Epithelial cell of prostate (primary cell): ENCODE measurements around the gene ZNF622.
A peak's percentile ranks its signal among the peaks of the same experiment; 100 is the strongest.

Experiments used
- DNase-seq: peaks from one replicate; pipeline ENCODE4 v3.0.0-alpha.2; 2011; ENCODE audit warnings: low read depth, low spot score
- H3K27ac ChIP-seq: fragments of 450-650 bp; 2 replicates; pipeline ENCODE4 v1.5.1; 2017; ENCODE audit warnings: mild to moderate bottlenecking

The ZNF622 gene, protein sequence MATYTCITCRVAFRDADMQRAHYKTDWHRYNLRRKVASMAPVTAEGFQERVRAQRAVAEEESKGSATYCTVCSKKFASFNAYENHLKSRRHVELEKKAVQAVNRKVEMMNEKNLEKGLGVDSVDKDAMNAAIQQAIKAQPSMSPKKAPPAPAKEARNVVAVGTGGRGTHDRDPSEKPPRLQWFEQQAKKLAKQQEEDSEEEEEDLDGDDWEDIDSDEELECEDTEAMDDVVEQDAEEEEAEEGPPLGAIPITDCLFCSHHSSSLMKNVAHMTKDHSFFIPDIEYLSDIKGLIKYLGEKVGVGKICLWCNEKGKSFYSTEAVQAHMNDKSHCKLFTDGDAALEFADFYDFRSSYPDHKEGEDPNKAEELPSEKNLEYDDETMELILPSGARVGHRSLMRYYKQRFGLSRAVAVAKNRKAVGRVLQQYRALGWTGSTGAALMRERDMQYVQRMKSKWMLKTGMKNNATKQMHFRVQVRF

DNA sequence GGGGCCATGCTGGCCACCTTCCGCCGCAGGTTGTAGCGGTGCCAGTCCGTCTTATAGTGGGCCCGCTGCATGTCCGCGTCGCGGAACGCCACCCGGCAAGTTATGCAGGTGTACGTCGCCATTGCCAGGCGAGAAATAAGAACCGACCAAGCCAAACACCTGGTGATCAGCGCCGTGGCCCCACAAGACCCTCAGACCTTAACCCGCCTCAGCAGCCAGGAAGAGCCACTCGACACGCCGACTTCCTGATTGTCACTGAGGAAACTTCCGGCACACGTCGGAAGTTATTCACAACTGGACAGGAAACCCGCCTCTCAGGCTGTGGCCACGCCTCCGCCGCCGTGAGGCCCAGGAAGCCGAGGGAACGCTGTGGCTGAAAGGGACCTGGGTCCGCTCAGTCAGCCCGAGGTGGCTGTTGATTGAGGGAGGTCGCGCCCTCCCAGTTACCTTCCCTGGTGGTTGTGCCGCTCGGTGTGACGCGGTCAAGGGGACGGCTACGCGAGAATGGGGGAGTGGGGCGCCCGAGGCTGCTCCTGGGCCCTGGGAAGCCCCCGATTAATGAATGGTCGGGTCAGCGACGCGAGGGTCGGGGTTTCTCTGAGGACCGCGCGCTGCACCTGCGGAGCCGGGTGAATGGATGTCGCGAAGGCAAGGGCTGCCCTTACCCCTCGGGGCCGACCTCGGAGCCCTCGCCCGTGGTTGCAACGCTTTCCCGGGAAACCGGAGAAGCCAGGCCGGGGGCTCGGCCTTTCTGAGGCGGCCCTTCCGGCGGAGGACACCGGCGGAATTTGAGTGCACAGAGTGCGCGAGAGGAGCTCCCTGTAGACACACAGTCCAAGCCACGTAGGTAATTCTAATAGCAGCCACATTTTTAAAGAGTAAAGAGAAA is at the start of gene ZNF622:
TSS of gene ZNF622 (minus strand) at position 257 of the 889 bp plus-strand sequence. CDS start at position 122, 135 bp downstream.
- peak within 1 kb of the TSS; percentile 78 for H3K27ac ChIP-seq
- DNase-seq: peak; percentile 61

DNA sequence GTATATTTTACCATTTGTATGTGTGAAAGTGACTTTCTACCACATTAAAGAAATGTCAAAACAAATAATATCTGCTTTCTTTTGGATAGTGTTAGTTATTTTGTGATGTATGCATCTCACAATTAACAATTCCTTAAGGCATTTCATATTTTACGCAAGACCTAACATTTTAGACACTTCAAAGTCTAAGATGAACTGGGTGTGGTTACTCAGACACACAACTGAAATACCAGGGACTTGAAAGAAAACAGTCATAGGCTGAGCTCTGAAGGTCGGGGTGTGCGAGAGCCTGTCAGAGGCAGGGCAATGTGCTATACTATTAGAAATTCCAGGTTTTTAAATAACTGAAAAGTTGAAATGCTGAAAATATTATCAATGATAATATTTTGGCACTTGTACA is 44.5 kb upstream of the ZNF622 start:
- DNase-seq: no peak
- H3K27ac ChIP-seq: no peak overlapping the region

DNA sequence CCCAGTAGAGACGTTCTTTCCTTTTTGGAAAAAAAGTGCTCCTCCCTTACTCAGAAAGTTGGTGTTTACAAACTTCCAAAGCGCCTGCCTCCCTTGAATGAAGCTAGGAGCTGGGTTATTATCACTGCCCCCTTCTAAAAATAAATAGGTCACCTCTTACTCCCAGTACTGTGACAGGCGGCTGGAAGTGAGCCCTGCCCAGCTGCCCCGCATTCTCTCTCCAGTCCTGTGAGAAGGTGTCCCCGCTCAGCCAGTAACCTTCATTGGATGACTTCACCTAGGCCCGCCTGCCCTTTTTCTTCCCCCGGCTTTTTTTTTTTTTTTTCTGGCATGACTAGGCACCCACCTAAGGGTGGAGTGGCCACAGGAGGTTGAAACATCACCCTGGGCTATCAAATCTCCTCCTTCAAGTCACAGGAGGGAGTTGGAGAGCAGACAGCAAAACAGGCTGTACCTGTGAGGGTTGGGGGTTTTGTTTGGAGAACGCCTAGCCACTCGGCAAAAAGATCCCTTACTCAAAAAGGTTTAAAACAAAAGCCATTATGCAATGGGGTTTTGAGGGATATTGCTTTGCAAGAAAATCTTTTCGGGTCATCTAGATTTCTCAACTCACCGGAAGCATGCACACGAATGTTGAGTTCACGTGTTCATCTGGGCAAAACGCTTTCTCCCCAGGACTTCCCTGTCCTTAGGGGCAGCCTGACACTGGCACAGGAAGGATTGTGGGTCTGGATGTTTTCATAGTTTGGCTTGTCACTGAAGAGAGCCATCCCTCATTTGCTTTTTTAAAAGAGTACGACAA is 43.3 kb upstream of the ZNF622 start:
- H3K27ac ChIP-seq: peak overlapping the region; percentile 57
- no peak for DNase-seq

DNA sequence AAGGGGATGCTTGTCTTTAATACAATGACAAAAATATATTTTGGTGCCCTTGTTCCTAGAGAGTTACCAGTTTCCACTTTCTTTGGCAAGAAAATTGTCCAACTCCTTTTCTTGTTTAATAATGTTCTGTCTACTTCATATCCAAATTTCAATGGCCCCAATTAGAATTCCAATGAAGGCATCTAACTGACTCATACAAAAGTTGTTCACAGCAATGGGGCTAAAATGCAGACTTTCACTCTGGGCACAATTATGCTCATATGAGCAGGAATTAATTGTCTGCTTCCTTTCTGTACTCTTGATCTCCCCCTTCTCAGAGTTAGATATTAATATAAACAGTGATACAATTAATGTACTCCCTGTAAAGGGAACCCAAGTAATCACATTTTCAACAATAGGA is 42.1 kb upstream of the ZNF622 start:
- DNase-seq: no peak
- no peak overlapping the region for H3K27ac ChIP-seq

DNA sequence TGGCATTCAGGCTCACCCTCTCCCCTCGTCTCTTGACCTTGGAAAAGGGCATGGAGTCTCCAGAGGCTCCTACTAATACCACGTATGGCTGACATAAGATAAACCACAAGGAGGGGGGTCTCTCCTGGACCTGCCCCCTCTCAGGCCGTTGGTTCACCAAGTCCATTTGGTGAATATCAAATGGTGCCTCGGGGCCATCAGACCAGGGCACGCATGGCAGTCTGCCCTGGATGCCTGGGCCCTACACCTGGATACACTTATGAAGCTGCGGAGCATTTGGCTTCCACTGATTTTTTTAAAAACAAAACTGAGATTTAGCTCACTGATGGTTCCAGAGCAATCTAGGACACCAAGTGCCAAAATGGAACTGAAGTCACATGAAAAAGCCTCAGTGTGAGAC is 40.3 kb upstream of the ZNF622 start:
- no peak overlapping the region for H3K27ac ChIP-seq
- DNase-seq: no peak

DNA sequence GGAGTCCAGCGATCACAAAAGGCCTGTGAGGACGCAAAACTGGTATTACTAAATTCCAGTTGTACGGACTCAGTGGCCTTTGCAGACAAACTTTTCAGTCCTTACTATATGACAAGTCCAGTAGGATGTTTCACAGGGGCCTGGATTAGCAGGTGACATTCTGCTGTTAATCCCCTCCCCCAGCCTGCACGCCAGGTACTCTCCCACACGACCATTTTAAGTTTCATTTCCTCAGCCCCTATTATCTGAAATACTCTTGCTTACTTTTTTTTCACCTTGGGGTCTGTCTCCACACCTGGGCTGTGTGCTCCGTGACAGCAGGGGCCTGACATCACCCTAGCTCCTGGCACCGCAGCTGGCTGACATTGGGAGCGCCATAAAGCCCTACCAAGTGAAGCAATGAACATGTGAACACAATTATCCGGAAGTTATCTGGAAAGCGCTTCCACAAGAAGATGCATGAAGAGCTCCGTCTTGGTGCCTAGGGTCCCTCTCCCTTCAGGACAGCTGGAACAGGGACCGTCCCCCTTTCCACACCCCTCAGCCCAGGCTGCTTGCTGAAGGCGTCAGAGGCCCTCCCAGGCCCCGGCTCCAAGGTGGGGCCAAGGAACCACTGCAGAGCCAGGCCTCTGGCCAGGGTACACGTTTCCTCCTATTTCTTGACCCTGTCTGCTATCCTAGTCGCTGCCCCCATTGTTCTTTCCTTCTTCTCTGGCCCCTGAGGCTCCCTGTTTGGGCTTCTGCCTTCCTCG is 39.7 kb upstream of the ZNF622 start:
- H3K27ac ChIP-seq: no peak overlapping the region
- DNase-seq: no peak

DNA sequence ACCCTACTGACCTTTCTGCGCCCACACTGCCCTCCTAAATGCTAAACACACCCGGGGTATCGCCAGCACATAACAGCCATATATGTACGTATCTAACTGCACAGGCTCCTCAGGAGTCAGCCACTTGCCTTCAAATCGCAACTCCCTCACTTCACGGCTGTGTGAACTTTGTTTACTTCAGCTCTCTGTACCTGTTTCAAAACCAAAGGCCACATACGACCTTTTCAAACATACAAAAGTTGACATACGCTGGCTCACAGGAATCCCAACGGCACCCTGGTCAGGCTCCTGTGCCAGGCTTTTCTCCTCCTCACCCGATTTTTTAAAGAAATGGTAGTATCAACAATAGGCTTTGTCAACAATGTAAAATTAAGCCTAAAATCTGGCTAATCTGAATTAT is 39.0 kb upstream of the ZNF622 start:
- H3K27ac ChIP-seq: no peak overlapping the region
- no peak for DNase-seq

DNA sequence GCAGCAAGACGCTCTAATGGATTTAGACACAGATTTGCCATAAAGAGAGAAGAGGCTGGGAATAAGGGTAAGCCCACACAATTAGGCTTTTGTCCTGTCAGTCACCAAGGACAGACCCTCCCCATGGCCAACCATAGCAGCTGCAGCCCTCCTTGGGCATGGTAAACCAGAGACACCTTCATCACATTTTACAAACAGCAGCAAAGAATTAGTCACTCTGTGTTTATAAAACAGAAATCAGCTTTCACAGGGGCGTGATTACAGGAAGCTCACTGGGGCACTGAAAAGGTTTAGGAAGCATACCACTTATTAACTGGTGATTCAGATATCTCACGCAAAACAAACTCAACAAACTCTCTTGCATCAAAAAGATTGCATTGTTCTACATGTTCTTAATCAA is 37.3 kb upstream of the ZNF622 start:
- H3K27ac ChIP-seq: no peak overlapping the region
- no peak for DNase-seq

DNA sequence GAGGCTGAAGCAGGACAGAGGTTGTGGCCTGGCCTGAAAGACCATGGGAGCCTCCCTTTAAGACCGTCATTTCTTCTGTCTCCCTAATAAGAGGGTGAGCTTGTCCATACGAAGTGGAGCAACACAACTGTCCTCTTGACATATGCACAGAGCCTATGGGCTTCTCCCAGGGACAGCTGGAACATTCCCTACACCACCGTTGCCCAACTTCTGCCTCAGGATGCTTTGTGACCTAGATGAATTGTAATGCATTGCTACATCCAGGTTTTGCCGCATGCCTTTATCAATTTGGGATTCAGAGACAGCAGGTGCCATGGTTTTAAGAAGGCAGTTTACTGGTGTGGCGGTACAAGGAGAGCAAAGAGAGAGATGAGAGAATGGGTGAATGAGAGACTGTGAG is 34.4 kb upstream of the ZNF622 start:
- DNase-seq: no peak
- H3K27ac ChIP-seq: no peak overlapping the region

DNA sequence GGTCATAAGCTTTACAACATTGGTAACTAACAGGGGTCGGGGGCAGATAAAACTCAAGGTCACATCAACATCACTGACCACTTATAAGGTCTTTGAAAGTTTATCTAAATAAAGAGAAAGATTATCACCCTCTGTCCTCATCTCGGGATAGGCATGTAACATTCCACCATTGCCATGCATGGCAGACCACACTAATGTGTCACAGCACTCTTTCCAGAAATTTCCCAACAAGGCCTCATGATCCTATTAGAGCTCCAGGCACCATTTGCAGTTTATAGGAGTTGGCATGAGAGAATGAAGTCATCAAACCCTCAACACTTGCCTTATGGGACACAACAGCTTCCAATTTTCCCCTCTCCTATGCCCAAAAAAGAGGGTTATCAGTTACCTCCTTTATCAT is 31.9 kb upstream of the ZNF622 start:
- no peak for DNase-seq
- no peak overlapping the region for H3K27ac ChIP-seq

DNA sequence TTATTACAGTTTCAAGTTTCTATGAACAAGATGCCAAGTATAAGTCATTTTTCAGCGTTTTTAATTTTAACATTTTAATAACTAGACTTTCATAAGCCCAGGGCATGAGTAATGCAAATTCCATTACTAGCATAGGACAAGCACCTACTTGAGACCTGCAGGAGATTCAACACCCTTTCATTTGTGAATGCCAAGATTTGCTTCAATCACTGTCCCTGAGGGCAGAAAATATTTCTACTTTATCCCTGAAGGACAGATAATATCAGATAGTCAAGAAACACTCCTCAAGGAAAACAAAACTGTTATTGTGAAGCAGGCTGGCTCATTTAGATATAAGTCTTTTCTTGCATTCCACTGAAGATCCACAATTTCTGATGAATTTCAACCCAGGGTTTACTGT is 27.7 kb upstream of the ZNF622 start:
- DNase-seq: peak; percentile 85
- H3K27ac ChIP-seq: peak overlapping the region; percentile 87

DNA sequence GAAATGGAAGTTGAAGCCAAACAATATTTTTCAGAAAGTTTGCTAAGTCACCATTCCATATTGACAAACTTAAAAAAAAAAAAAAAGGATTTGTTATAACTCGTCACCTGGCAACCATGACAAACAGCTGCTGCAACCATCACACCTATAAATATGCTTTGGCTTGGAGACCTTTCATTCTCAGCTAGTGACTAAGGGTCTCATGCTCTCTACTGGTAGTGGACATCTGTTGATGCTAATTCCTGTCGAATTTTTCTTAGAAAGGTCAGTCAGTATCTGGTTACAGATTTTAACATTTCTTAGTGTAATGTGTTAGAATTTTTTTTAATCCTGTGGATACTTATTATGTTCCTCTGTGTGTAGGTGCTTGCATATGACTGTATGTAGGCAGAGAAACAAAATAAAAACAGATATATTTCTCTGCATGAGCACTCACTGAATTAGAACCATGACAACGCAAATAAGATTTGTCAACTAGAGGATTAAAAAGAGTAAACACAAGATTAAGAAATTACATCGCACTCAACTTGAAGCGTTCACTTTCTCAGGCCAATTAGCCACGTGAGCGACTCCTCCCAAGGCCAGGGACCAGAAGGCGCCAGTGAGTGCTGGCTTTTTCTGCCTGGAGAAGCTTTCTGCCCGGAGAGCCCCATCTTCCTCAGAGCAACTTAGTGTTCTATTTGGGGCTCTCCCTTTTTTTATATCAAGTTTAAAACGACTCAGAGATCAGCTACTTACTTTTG is 27.0 kb upstream of the ZNF622 start:
- DNase-seq: peak; percentile 76
- peak overlapping the region; percentile 87 for H3K27ac ChIP-seq

DNA sequence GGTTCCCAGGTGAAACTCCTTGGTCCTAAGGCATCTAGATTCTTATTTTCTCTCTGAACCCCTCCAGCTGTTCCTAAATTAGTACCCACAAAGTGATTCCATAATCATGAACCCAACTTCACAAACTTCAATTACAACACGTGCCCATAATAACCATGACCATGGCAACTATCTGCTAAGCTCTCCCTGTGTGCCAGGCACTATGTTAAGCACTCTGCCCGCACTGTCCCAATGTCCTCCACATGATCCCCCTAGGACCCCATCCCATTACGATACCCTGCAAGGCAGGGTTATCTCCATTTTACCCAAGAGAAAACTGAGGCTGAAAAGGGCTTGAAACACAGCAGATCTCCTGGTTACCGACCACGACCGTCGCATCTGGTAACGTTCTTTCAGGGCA is 25.3 kb upstream of the ZNF622 start:
- no peak for DNase-seq
- H3K27ac ChIP-seq: no peak overlapping the region

DNA sequence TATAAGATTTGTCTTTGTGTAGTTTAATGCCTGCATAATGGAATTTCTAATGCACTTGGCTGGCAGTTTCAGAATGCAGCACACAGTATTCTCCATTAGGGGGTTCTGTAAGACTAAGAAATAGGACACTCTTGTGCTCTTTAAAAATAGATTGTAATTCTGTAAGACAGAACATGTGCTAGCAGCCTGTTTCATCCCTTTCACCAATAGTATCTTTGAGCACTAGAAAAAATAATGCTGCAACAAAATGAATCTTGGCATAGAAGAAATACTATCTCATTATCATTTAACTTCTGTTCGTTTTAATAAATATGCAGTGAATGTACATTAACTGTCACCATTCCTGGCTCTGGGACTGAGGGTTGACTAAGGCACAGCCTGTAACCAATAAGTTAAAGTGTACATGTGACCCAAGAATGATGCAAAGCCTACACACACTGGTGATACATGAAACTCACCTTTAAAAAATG is 23.8 kb upstream of the ZNF622 start:
- DNase-seq: no peak
- H3K27ac ChIP-seq: no peak overlapping the region

DNA sequence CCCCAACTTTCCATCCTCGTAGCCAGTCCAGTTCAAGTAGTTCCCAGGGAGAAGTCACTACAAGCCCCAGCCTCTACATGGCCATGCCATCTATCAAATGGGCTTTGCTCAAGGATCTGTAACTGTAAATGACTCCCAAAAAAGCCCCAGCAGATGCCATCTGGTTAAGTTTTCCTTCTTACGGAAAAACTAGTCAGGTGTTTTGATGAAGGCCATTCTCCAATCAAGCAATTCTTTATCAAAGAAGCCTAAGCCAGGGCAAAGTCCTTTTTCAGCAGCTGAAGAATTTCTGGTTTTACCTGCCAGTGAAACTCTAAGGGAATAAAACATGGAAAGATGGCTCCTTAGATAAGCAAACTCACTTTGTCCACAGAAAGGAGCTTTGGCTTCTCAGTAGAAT is 21.9 kb upstream of the ZNF622 start:
- no peak for DNase-seq
- H3K27ac ChIP-seq: no peak overlapping the region

DNA sequence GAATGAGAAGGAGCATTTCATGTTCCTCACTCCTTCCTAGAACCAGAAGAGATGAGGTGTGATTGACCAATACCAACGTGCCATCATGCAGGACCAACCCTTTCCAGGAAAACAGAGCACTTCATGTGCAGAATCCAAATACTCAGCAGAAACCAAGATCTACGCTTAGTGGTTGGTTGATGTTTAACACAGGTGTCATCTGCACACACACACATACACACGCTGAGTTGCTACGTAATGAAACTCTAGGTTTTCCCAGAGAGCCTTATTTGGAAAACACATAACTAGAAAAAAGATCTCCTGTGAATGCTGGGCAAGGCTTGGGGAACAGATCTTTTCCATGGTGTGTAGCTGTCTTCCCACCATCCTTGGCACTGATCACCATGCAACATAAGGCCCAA is 21.1 kb upstream of the ZNF622 start:
- no peak overlapping the region for H3K27ac ChIP-seq
- no peak for DNase-seq

DNA sequence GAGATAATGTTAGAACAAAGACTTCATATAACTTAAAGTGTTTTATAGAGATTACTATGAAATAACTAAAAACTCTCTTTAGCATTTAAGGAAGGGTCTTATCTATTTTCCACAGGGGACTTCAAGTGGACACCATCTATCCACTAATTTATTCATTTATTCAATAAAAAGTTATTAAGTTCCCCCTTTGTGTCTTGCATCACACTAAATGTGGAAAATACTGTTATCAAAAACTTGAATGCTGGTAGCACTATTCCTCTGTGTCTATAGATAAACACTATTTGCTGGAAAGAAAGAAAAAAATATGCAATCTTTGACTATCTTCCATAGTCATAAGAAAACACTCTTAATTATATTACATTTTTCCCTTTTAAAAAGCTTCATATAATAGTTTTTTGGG is 20.1 kb upstream of the ZNF622 start:
- DNase-seq: no peak
- H3K27ac ChIP-seq: no peak overlapping the region

DNA sequence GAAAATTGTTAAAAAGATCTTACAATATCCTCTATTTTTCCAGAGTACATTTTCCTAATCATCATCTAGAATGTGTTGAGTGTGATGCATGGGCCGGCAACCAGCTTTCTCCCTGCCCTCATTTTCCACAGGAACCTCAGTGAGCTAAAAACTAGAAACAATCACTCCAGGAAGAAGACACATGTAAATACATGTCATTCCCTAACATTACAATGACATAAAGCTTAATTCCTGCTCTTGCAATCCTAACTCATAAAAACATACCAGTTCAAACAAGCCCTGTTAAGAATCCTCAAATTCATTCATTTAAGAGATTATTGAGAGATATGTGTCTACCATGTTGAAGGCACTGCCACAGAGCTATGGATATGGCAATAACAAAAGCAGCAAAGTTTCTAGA is 18.5 kb upstream of the ZNF622 start:
- no peak for DNase-seq
- H3K27ac ChIP-seq: peak overlapping the region; percentile 45

DNA sequence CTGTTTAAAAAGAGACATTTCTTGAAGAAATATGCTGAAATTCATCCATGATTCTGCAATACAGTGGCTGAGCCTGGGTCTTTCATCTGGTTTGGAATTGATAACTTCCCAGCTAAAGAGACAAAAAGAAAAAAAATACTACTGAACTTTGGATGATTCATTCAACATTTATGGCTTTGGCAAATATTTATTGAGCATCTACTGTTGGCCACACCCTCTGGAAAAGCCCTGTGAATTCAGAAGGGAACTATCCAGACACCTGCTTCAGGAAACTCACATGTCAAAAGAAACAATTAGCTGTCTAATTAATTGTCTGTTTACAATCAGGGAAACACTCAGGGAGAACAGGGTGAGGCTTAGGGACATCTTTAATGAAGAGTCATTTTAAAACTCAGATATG is 17.8 kb upstream of the ZNF622 start:
- H3K27ac ChIP-seq: peak overlapping the region; percentile 45
- no peak for DNase-seq
